Ramos (cell line): ENCODE measurements around the gene ADAMTSL2.

Source experiments
- in situ Hi-C: fragments of 300-500 bp; cut with MboI; formaldehyde crosslinking; loops from one replicate; pipeline ENCODE4 v1.14.3; 2022; ENCODE audit warnings: low sequenced_read_pairs; ENCODE audit not compliant: unreplicated experiment

The ADAMTSL2 gene

GRCh38 chr9:133581513-133582343 lies 47.2 kb downstream of the ADAMTSL2 start:
- in situ Hi-C loops, result no loop called here

DNA sequence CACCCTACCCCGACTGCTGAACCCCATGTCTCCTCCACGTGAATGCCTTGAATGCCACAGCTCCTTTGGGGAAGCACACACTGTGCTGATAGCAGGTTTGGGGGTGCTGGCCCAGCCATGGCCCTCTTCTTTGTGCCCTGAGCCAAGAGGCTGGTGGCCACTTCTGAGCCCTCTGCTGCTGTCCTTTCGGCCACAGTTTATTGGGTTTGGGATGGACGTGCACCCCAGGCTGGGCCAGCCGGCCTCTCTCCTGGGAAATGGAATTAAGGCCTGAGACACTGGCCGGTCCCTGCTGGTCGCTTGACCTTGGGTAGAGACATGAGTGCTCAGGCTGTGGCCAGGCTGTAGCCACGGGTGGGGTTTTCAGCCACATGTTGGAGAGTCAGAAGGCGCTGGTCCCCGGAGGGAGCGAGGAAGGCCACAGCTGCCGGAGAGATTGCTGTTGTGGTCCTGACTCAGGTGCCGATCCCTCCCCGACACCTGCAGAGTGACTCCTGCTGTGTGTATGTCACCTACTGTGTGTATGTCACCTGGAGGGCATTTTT lies 48.1 kb downstream of the ADAMTSL2 start:
- in situ Hi-C loops, result no loop called here

- in situ Hi-C loops, result no loop called here
Observed at GRCh38 chr9:133583111-133583510, 48.6 kb downstream of the ADAMTSL2 start.

DNA sequence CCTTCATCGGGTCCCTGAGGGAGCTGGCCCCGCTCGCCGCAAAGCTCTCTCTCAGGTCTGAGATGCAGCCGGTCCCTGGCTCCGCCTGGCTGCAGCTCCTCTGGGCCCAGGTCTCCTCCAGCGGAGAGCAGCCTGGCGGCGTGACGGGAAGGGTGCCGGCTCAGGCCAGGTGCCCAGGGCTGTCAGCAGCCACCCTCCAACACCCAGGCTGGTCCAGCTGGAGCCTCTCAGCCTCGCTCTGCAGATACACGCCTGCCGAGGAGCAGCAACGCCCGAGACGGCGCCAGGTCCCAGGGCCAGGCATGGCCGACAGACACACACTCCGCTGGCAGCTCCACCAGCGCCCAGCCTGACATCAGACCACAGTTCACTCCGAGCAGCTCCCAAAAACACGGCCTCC lies 49.1 kb downstream of the ADAMTSL2 start:
- in situ Hi-C loops, result no loop called here

- in situ Hi-C loops, result no loop called here
Observed at GRCh38 chr9:133584167-133584558, 49.7 kb downstream of the ADAMTSL2 start.

DNA sequence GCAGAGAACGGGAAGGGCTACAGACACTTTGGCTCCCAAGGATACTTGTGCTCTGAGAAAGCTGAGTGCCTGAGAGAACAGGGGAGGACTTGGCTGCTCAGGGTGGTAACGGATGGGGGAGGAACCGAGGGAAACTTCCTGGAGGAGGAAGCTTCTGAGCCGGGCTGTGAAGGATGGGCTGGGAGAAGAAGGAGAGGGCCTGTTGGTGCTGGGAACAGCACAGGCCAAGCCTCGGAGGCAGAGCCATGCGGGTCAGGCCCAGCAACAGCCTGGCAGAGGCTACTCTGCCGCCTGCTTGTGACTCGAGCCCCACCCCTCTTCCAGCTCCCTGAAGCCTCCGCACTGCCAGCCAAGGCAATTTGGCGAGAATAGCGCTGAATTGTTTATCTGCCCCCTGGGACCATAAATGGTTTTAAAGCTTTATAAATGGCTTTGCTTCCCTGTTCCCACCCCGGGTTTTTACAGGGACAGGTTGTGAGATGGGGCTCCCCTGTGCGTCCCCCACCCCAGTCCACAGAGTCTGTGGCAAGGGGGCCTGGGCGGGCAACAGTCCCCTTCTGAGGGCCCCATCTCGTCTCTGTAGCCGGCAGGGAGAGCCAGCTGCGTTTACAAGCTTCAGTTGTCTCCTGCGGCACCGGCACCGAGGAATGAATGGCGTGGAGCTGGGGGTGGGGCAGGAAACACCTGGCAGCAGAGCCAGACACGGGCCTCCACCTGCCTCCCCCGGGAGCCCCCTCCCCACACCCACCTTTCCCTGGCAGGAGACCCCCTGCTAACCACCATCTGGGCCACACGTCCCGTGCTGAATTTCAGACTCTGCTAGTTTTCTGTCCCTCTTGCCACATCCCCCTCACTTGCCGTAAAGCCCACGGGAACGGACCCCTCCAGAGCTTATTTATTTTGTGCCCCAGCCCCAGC lies 50.3 kb downstream of the ADAMTSL2 start:
- in situ Hi-C loops, result loop anchor here (5.0 kb wide), 1 partner anchor 122 kb away; no protein-coding TSS in a partner anchor

DNA sequence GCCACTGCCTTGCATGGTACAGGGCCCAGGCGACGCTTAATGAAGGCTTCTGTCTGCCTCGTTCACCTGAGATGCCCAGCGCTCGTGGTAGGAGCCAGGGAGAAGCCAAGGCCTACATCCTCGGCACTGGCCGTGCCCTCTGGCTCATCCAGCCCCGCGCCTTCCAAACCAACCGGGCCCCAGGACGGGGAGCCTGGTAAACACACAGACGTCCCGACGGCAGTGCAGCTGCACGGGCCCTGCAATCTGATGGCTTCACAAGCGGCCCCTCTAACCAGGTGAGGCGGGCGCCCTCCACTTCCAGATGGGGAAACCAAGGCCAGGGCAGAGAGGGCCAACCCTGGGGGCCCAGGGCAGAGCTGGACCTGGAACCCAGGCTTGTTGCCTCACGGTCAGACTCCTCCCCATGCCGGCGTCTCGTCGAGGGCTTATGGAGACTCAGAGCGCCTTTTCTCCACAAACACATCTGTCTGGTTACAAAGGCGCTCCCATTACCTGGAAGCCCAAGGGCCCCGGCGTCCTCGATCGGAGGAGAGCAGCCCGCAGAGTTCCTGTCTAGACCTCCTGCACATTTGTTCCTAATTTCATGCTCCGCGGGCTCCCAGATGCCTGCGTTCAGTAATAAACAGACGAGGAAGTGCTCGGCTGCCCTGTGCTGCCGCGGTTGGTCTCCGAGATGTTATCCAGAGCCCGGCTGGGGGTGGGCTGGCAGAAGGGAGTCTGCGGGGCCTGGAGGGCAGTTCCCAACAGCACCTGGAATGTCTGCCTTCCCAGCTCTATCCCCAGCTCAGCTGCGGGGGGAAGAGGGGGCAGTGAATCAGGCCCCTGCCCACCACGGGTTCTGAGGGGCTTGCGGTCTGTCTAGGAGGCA lies 51.2 kb downstream of the ADAMTSL2 start:
- in situ Hi-C loops, result loop anchor here (5.0 kb wide), 1 partner anchor 122 kb away; no protein-coding TSS in a partner anchor

GRCh38 chr9:133587051-133587450 lies 52.5 kb downstream of the ADAMTSL2 start:
- in situ Hi-C loops, result loop anchor here (5.0 kb wide), 1 partner anchor 120 kb away; no protein-coding TSS in a partner anchor

DNA sequence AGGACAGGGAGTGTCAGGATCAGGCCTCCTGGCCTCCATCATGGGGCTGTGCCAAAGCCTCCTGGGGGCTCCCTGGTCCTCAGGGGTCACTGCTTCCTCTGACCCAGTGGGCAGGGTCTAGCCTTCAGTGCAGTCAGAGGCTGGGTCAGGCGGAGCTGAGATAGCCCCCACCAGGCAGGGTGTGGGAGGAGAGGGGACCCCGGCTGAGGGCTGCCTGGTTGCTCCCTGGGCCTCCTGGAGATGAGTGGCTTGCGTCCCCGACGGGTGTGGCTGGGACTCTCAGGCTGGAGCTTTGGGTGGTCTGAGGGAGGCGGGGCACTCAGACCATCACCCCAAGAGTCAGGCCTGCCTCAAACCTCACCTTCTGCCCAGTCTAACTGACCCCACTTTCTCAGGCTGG lies 53.0 kb downstream of the ADAMTSL2 start:
- in situ Hi-C loops, result loop anchor here (5.0 kb wide), 1 partner anchor 120 kb away; no protein-coding TSS in a partner anchor

DNA sequence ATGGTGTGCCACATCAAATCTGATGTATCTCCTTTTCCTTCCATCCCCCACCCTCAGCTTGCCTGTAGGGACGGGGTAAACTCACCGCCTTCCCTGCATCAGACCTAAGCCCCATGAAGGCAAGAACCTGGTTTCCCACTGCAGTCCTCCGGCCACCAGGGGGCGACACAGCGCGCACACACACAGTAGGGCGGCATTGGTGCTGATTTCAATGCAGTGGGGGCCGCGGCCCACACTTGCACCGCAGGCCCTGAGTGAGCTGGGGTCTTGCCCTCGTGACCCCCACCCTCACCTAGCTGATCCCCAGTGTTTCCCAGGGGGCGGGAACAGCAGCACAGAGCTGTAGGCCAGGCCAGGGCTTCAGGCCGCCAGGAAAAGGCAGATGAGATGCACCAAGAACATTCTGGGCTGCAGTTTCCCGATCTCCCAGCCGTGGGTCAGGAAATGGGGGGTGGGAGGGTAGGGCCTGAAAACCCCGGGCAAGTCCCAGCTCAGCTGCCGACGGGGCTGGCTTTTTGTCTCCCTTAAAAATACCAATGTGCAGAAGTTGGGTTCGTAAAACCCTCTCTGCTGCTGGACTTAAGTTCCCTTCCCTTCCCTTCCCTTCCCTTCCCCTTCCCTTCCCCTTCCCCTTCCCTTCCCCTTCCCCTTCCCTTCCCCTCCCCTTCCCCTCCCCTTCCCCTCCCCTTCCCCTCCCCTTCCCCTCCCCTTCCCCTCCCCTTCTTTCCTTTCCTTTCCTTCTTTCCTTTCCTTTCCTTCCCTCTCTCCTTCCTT lies 55.1 kb downstream of the ADAMTSL2 start:
- in situ Hi-C loops, result loop anchor here (5.0 kb wide), 1 partner anchor 118 kb away; no protein-coding TSS in a partner anchor

DNA sequence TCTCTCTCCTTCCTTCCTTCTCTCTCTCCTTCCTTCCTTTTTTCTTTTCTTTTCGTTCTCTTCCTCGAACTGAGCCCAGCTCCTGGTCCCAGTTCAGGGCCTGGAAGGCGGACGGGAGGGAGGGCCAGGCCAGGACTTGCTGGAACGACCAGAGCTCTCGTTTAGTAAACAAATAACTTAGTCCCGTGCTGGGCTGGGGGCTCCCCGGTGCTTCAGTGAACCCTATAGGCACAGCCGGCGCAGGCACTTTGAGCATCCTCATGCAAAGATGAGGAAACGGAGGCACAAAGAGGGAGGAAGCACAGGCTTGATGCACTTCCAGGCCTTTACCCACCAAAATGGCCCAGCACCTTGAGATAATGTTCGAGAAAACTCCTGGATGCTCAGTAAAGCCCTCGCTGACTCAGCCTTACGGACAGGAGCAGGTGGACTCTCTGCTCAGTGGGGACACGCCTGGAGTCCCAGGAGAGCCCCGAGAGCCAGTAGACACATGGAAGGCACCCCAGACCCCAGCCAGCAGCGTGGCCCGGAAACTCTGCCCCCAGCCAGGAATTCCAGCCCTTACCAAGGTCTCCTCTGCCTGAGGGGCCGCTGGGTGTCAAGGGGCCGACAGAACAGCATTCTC lies 55.8 kb downstream of the ADAMTSL2 start:
- in situ Hi-C loops, result no loop called here

DNA sequence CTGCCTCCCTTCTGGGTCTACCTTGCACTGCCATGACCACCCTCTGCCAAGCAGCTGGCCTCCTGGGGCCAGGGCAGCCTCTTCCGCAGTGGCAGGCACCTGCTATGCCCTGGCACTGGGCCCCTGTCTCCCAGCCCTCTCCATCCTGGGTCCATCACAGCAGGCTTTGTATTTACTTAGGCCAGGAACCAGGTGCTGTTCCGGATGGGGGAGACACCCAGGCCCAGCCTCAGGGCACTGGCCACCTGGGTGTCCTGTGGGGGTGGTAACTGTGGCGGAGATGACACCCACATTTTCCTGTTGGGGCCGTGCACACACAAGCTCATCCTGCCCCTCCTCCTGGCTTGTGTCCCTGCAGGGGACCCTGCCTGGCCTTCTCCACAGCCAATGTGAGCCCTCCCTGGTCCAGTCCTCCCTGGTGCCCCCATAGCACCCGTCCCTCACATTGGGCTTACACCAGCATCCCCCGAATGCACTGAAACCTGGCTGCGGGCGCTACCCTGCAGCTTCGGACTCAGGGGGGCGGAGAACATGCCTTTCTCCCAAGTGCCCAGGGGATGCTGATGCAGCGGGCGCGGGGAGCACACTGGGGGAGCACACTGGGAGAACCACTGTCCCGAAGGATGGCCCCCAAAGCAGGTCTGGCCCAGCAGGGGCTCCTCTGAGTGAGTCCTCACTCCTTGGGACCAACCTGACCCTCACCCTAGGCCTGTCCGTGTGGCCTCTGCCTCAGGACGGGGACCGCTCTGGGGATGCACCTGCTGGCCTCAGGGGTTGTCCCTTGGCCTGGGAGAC lies 56.8 kb downstream of the ADAMTSL2 start:
- in situ Hi-C loops, result no loop called here

DNA sequence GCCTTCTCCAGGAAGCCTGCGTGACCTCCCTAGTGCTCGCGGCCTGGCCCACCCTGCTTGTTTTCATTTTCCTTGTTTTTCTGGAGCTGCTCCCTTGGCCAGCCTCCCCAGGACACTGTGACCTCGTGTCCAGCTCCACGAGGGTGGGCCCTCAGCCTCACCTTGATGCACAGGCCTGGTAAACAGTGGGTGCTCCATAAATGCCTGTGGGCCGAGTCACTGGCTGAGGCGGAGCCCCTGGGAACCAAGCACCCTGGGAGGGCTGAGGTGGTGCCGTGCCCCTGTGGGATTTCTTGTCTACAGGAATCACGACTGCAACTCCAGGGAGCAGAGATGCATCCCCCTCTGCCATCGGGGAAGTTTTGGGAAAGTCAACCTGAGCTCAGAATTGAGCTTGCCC lies 57.5 kb downstream of the ADAMTSL2 start:
- in situ Hi-C loops, result no loop called here

GRCh38 chr9:133592731-133593409 lies 58.4 kb downstream of the ADAMTSL2 start:
- in situ Hi-C loops, result no loop called here

DNA sequence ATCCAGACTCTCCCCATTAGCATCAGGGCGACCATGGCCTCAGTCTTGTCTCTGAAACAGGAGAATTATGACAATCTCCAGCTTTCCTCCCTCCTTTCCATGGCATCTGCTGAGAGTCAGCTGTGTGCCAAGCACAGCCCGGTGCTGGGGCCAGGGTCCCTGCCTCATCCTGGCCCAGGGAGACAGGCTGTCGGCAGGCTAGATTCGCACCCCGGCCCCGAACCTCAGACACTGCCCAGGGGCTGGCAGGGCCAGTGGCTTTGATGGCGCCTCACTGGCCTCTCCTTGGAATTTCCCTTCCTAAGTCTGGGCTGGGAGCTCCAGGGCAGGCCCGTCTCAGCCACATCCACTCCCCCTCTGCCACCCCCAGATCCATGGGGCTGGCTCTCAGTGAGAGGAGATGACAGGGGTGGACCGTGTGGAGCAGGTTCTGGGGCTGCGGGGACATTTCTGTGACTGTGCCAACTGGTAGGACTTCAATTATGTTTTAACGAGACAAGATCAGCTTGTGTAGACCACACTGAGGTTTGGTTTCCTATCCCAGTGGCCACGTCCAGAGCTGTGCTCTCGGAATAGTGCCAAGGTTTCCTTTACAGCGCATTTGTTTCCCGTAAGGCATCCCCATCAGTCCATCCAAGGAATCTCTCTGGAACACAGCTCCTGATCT lies 59.2 kb downstream of the ADAMTSL2 start:
- in situ Hi-C loops, result no loop called here

GRCh38 chr9:133594310-133594709 lies 59.8 kb downstream of the ADAMTSL2 start:
- in situ Hi-C loops, result no loop called here

GRCh38 chr9:133595910-133596309 lies 61.4 kb downstream of the ADAMTSL2 start:
- in situ Hi-C loops, result no loop called here
